Neural progenitor cell (in vitro differentiated cells): ENCODE results near the gene KLC3. TPM values are rescaled to one million over a fixed set of nuclear protein-coding genes. Genes with fewer than 3 reads are reported as not detected.
A peak's percentile ranks its signal among the peaks of the same experiment; 100 is the strongest.
"Not testable (repeated sequence)": the region's sequence is repeated elsewhere in the genome, so short reads cannot be mapped to it uniquely, and the experiment has no call there.

Experiments
- DNase-seq: peaks from one replicate; pipeline ENCODE4 v3.0.0-alpha.2; 2016; ENCODE audit warnings: low spot score
- H2AFZ ChIP-seq: fragments of 200-600 bp; sonication (generic); replicated peaks from 2 replicates; pipeline ENCODE4 v1.6.1; 2016; ENCODE audit warnings: antibody characterized with exemption
- H3F3A ChIP-seq: fragments of 200-600 bp; sonication (generic); 2 replicates; pipeline ENCODE4 v1.6.1; 2016; ENCODE audit warnings: antibody characterized with exemption, low read depth
- H3K27ac ChIP-seq: fragments of 200-600 bp; sonication (generic); 2 replicates; pipeline ENCODE4 v1.5.1; 2016; ENCODE audit warnings: mild to moderate bottlenecking
- H3K27me3 ChIP-seq: fragments of 200-600 bp; sonication (generic); 2 replicates; pipeline ENCODE4 v1.6.1; 2016; ENCODE audit warnings: mild to moderate bottlenecking, moderate library complexity
- H3K36me3 ChIP-seq: fragments of 200-600 bp; sonication (generic); 2 replicates; pipeline ENCODE4 v1.5.1; 2016
- H3K4me1 ChIP-seq: fragments of 200-600 bp; sonication (generic); 2 replicates; pipeline ENCODE4 v1.6.1; 2016; ENCODE audit warnings: mixed run types
- H3K4me2 ChIP-seq: fragments of 200-600 bp; sonication (generic); 2 replicates; pipeline ENCODE4 v1.6.1; 2016
- H3K4me3 ChIP-seq: fragments of 200-600 bp; sonication (generic); 2 replicates; pipeline ENCODE4 v1.5.1; 2016
- H3K79me2 ChIP-seq: fragments of 200-600 bp; sonication (generic); 2 replicates; pipeline ENCODE4 v1.6.1; 2016; ENCODE audit warnings: low read depth
- H3K9ac ChIP-seq: fragments of 200-600 bp; sonication (generic); 2 replicates; pipeline ENCODE4 v1.6.1; 2016
- H3K9me3 ChIP-seq: fragments of 200-600 bp; sonication (generic); 2 replicates; pipeline ENCODE4 v1.5.1; 2016; ENCODE audit warnings: low read depth
- H4K20me1 ChIP-seq: fragments of 200-600 bp; sonication (generic); 2 replicates; pipeline ENCODE4 v1.6.1; 2016; ENCODE audit warnings: low read depth
- H3K27ac Mint-ChIP-seq: 3 replicates; pipeline ENCODE4 v1.8.0; 2021; ENCODE audit warnings: mixed read lengths
- H3K27me3 Mint-ChIP-seq: 2 replicates; pipeline ENCODE4 v1.8.0; 2022; ENCODE audit warnings: low read depth, mild to moderate bottlenecking, inconsistent platforms, moderate library complexity, mixed read lengths; ENCODE audit not compliant: insufficient read depth
- H3K36me3 Mint-ChIP-seq: 3 replicates; pipeline ENCODE4 v1.8.0; 2021; ENCODE audit warnings: mixed read lengths
- H3K4me1 Mint-ChIP-seq: 3 replicates; pipeline ENCODE4 v1.8.0; 2021; ENCODE audit warnings: mixed read lengths
- H3K4me3 Mint-ChIP-seq: 3 replicates; pipeline ENCODE4 v1.8.0; 2021; ENCODE audit warnings: mild to moderate bottlenecking, moderate library complexity, mixed read lengths
- H3K9me3 Mint-ChIP-seq: 3 replicates; pipeline ENCODE4 v1.8.0; 2020; ENCODE audit warnings: mixed read lengths
- EZH2 ChIP-seq: fragments of 200-600 bp; sonication (generic); IDR thresholded peaks from 2 replicates; pipeline ENCODE4 v1.6.1; 2017; ENCODE audit warnings: antibody characterized with exemption, mild to moderate bottlenecking, moderate library complexity
- EZH2phosphoT487 ChIP-seq: fragments of 200-600 bp; sonication (generic); IDR thresholded peaks from 2 replicates; pipeline ENCODE4 v1.6.1; 2017; ENCODE audit warnings: antibody characterized with exemption
- total RNA-seq: library from RNA; depleted of rRNA; stranded (reverse); fragments of >200 nt; gene quantifications from 2 replicates; pipeline ENCODE4 v1.2.3, GENCODE V29; 2015; ENCODE audit warnings: low replicate concordance
- TF ChIP-seq, protein P1 (sequence below): fragments of 200-600 bp; sonication (generic); IDR thresholded peaks from 2 replicates; pipeline ENCODE4 v1.5.1; 2017; ENCODE audit warnings: antibody characterized with exemption, mild to moderate bottlenecking

The KLC3 gene
- total RNA-seq, 1 donor from 2014 or later = not detected

DNA sequence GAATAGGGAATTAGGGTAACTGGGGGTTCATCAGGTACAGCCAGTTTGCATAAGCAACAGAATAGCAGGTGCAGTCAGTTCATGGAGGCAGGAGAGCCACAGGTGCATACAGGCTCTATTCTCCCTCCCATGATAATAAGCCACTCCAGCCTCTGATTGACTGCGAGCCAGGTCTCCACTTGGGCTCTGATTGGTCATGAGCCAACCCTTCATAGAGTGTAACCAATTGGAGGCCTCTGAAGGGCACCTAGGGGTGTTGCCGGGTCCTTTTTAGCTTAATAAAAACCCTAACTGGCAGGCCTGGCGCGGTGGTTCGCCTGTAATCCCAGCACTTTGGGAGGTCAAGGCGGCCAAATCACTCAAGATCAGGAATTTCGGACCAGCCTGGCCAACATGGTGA is 9.1 kb upstream of the KLC3 start:
- Mint-ChIP-seq H3K27ac (no peak overlapping the region), H3K36me3 (no peaks in the 10 kb centered on the region)
- DNase-seq = no peak

DNA sequence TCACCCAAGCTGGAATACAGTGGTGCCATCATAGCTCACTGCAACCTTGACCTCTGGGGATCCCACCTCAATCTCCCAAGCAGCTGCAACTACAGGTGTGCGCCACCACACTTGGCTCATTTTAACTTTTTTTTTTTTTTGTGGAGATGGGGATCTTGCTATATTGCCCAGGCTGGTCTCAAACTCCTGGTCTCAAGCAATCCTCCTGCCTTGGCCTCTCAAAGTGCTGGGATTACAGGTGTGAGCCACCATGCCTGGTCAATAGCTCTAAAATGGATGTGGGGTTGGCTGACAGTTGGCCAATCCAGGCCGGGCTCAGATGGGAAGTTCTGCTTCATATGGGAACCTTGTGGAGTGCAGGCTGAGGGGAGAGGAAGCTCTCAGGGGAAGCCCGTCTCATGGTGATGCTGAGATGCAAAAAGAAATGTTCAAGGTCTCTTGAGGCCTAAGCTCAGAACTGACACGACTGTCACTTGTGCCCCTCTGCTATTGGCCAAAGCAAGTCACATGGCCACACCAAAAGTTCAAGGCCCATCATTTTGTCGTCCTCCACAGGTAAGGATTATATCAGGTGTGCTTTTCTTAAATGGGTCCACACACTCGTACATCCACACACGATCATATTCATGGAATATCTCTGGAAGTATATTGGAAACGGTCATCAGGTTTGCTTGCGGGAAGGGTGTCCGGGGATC is 6.8 kb upstream of the KLC3 start:
- Histone ChIP-seq H3K79me2 (no peaks in the 10 kb centered on the region), H3K27ac (no peak overlapping the region), H4K20me1 (no peaks in the 10 kb centered on the region), H3K9me3 (no peaks in the 10 kb centered on the region), H3K4me2 (no peak overlapping the region), H3F3A (peaks cover 5% of the 10 kb centered on the region), H3K36me3 (no peaks in the 10 kb centered on the region), H3K27me3 (peaks cover under 1% of the 10 kb centered on the region), H3K9ac (no peak overlapping the region), H3K4me1 (no peaks in the 10 kb centered on the region), H2AFZ (no peak overlapping the region), H3K4me3 (no peak overlapping the region)
- Mint-ChIP-seq H3K27ac (peak overlapping the region; percentile 25), H3K9me3 (no peaks in the 10 kb centered on the region), H3K27me3 (no peaks in the 10 kb centered on the region), H3K4me1 (peaks cover 3% of the 10 kb centered on the region), H3K36me3 (no peaks in the 10 kb centered on the region), H3K4me3 (no peak overlapping the region)
- DNase-seq = no peak
- no peak for TF ChIP-seq EZH2phosphoT487
- TF ChIP-seq, protein P1, sequence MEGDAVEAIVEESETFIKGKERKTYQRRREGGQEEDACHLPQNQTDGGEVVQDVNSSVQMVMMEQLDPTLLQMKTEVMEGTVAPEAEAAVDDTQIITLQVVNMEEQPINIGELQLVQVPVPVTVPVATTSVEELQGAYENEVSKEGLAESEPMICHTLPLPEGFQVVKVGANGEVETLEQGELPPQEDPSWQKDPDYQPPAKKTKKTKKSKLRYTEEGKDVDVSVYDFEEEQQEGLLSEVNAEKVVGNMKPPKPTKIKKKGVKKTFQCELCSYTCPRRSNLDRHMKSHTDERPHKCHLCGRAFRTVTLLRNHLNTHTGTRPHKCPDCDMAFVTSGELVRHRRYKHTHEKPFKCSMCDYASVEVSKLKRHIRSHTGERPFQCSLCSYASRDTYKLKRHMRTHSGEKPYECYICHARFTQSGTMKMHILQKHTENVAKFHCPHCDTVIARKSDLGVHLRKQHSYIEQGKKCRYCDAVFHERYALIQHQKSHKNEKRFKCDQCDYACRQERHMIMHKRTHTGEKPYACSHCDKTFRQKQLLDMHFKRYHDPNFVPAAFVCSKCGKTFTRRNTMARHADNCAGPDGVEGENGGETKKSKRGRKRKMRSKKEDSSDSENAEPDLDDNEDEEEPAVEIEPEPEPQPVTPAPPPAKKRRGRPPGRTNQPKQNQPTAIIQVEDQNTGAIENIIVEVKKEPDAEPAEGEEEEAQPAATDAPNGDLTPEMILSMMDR = no peak
- TF ChIP-seq EZH2 = no peak

More for the DNA sequence above, 9.1 kb upstream of the KLC3 start:
- Histone ChIP-seq H3F3A (peaks cover under 1% of the 10 kb centered on the region), H3K9me3 (no peaks in the 10 kb centered on the region), H3K79me2 (no peaks in the 10 kb centered on the region), H4K20me1 (no peaks in the 10 kb centered on the region), H3K36me3 (no peaks in the 10 kb centered on the region), H3K27me3 (no peaks in the 10 kb centered on the region), H3K27ac (no peak overlapping the region), H3K4me2 (no peak overlapping the region), H3K4me3 (no peak overlapping the region), H3K4me1 (no peaks in the 10 kb centered on the region), H2AFZ (peak overlapping the region; percentile 34), H3K9ac (no peak overlapping the region)
- H3K27me3 Mint-ChIP-seq = peaks cover 2% of the 10 kb centered on the region
- no peak for TF ChIP-seq EZH2
- TF ChIP-seq, protein P1 = no peak
- TF ChIP-seq EZH2phosphoT487 = no peak
- peaks cover 1% of the 10 kb centered on the region for H3K4me1 Mint-ChIP-seq
- H3K4me3 Mint-ChIP-seq = no peak overlapping the region
- no peaks in the 10 kb centered on the region for H3K9me3 Mint-ChIP-seq

DNA sequence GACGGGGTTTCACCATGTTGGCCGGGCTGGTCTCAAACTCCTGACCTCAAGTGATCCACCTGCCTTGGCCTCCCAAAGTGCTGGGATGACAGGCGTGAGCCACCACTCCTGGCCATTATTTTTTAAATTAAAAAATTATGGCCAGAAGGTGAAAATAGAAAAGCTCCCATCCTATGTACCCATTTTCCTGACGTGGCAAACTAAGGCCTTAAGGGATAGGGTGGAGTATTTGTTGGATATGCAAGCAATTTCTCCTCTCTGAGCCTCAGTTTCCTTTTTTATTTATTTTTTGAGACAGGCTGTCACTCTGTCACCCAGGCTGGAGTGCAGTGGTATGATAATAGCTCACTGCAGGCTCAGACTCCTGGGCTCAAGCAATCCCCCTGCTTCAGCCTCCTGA is 5.7 kb upstream of the KLC3 start:
- not testable (repeated sequence) for H3K27ac Mint-ChIP-seq, H3K36me3 Mint-ChIP-seq, H4K20me1 ChIP-seq

DNA sequence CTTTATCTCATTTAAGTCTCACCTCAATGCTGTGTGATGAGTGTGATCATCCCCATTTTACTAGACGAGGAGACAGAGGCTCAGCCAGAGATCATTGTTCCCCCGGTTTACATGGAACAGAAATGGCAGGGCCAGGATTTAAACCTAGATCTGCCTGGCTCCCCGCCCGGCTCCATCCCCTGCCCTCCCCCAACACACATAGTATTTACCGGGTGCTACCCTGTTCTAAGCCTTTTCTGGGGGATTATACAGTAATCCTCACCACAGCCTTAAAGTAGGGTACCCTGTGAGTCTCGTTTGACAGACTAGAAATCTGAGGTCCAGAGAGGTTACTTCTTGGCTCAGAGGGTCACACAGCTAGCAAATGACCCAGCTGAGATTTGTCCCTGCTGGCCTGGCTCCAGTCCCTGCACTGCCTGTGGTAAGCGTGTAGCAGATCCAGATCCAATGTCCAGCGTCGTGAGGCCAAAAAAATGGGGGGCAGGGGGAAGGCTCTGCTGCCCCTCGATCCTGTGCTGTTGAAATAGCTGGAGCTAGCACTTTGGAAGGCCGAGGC is 3.8 kb upstream of the KLC3 start:
- Mint-ChIP-seq H3K36me3 (no peaks in the 10 kb centered on the region), H3K4me1 (peaks cover 6% of the 10 kb centered on the region)

More for the DNA sequence above, 5.7 kb upstream of the KLC3 start:
- H3K9me3 ChIP-seq, H3K27me3 Mint-ChIP-seq, DNase-seq, H3K4me3 Mint-ChIP-seq, H3K27ac ChIP-seq, H3K36me3 ChIP-seq, H3K9me3 Mint-ChIP-seq, H3K4me1 Mint-ChIP-seq, H3K4me2 ChIP-seq, H2AFZ ChIP-seq, H3F3A ChIP-seq, H3K4me1 ChIP-seq, H3K79me2 ChIP-seq, H3K9ac ChIP-seq, H3K4me3 ChIP-seq: not testable (repeated sequence)
- H3K27me3 ChIP-seq = peaks cover 12% of the 10 kb centered on the region

More for the DNA sequence above, 3.8 kb upstream of the KLC3 start:
- Histone ChIP-seq H3K4me2 (no peak overlapping the region), H4K20me1 (peaks cover 9% of the 10 kb centered on the region), H2AFZ (no peak overlapping the region), H3K9me3 (no peaks in the 10 kb centered on the region), H3K27me3 (peaks cover 31% of the 10 kb centered on the region), H3F3A (peaks cover 9% of the 10 kb centered on the region), H3K4me3 (no peak overlapping the region), H3K79me2 (no peaks in the 10 kb centered on the region), H3K9ac (no peak overlapping the region), H3K36me3 (no peaks in the 10 kb centered on the region), H3K27ac (no peak overlapping the region), H3K4me1 (no peaks in the 10 kb centered on the region)
- no peak for DNase-seq
- Mint-ChIP-seq H3K4me3 (no peak overlapping the region), H3K27me3 (peaks cover 13% of the 10 kb centered on the region), H3K9me3 (no peaks in the 10 kb centered on the region), H3K27ac (no peak overlapping the region)
- TF ChIP-seq EZH2 (no peak), EZH2phosphoT487 (no peak)
- TF ChIP-seq, protein P1 = no peak
